ENCODE data around the gene ADPRS. TPM values are rescaled to one million over a fixed set of nuclear protein-coding genes. Genes with fewer than 3 reads are reported as not detected.

ADPRS gene
- total and polyA plus RNA-seq, 9 of the 15 experiments (the other 6 are each of a cell fraction or from before 2014, with no cell fraction given): 5.9 to 40.0 (median 27.4) TPM

DNA sequence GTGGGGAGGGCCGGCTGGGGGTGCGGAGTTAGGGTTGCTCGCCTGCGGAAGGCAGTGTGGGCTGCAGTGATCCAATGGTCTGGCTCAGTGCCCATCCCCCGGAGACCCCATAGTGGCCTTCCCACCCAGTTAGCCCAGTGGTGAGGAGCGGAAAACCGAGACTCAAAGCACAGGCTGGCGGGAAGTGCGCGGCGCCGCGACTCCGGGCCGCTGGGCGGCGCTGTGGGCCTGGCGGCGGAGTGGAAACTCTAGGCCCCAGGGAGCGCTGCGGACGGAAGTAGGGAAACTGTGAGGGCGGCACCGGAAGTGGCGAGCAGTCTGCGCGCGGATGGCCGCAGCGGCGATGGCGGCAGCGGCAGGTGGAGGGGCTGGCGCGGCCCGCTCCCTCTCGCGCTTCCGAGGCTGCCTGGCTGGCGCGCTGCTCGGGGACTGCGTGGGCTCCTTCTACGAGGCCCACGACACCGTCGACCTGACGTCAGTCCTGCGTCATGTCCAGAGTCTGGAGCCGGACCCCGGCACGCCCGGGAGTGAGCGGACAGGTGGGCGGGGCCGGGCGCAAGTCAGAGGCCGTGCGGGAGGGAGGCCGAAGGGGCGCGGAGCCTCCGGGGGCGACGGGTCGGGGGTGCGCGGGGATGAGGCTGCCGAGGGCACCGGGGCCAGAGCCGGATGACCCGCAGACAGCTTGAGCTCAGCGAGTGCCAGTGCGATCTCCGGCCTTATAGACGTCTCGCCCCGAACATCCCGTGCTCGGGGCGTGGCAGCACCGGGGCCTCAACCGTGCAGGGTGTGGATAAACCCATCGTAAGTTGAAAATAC, at the start of gene ADPRS (continued):
- TF ChIP-seq, protein P1, sequence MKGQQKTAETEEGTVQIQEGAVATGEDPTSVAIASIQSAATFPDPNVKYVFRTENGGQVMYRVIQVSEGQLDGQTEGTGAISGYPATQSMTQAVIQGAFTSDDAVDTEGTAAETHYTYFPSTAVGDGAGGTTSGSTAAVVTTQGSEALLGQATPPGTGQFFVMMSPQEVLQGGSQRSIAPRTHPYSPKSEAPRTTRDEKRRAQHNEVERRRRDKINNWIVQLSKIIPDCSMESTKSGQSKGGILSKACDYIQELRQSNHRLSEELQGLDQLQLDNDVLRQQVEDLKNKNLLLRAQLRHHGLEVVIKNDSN (CRISPR knock-in tag; IDR thresholded peaks at IDR 0.05): peak; percentile 54; the same call in 1 of the 2 replicates
- TF ChIP-seq, protein P2, sequence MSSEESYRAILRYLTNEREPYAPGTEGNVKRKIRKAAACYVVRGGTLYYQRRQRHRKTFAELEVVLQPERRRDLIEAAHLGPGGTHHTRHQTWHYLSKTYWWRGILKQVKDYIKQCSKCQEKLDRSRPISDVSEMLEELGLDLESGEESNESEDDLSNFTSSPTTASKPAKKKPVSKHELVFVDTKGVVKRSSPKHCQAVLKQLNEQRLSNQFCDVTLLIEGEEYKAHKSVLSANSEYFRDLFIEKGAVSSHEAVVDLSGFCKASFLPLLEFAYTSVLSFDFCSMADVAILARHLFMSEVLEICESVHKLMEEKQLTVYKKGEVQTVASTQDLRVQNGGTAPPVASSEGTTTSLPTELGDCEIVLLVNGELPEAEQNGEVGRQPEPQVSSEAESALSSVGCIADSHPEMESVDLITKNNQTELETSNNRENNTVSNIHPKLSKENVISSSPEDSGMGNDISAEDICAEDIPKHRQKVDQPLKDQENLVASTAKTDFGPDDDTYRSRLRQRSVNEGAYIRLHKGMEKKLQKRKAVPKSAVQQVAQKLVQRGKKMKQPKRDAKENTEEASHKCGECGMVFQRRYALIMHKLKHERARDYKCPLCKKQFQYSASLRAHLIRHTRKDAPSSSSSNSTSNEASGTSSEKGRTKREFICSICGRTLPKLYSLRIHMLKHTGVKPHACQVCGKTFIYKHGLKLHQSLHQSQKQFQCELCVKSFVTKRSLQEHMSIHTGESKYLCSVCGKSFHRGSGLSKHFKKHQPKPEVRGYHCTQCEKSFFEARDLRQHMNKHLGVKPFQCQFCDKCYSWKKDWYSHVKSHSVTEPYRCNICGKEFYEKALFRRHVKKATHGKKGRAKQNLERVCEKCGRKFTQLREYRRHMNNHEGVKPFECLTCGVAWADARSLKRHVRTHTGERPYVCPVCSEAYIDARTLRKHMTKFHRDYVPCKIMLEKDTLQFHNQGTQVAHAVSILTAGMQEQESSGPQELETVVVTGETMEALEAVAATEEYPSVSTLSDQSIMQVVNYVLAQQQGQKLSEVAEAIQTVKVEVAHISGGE (CRISPR knock-in tag; IDR thresholded peaks at IDR 0.05): peak in 2 of 3 experiments; percentile 82 to 94; a peak in 4 of 6 replicates
- TF ChIP-seq, protein P3, sequence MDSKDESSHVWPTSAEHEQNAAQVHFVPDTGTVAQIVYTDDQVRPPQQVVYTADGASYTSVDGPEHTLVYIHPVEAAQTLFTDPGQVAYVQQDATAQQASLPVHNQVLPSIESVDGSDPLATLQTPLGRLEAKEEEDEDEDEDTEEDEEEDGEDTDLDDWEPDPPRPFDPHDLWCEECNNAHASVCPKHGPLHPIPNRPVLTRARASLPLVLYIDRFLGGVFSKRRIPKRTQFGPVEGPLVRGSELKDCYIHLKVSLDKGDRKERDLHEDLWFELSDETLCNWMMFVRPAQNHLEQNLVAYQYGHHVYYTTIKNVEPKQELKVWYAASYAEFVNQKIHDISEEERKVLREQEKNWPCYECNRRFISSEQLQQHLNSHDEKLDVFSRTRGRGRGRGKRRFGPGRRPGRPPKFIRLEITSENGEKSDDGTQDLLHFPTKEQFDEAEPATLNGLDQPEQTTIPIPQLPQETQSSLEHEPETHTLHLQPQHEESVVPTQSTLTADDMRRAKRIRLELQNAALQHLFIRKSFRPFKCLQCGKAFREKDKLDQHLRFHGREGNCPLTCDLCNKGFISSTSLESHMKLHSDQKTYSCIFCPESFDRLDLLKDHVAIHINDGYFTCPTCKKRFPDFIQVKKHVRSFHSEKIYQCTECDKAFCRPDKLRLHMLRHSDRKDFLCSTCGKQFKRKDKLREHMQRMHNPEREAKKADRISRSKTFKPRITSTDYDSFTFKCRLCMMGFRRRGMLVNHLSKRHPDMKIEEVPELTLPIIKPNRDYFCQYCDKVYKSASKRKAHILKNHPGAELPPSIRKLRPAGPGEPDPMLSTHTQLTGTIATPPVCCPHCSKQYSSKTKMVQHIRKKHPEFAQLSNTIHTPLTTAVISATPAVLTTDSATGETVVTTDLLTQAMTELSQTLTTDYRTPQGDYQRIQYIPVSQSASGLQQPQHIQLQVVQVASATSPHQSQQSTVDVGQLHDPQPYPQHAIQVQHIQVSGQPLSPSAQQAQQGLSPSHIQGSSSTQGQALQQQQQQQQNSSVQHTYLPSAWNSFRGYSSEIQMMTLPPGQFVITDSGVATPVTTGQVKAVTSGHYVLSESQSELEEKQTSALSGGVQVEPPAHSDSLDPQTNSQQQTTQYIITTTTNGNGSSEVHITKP (IDR thresholded peaks at IDR 0.05; ENCODE audit: partially characterized antibody): no peak
- TF ChIP-seq, protein P4, sequence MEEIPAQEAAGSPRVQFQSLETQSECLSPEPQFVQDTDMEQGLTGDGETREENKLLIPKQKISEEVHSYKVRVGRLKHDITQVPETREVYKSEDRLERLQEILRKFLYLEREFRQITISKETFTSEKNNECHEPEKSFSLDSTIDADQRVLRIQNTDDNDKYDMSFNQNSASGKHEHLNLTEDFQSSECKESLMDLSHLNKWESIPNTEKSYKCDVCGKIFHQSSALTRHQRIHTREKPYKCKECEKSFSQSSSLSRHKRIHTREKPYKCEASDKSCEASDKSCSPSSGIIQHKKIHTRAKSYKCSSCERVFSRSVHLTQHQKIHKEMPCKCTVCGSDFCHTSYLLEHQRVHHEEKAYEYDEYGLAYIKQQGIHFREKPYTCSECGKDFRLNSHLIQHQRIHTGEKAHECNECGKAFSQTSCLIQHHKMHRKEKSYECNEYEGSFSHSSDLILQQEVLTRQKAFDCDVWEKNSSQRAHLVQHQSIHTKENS (CRISPR knock-in tag; IDR thresholded peaks at IDR 0.05): no peak
- TF ChIP-seq, protein P5, sequence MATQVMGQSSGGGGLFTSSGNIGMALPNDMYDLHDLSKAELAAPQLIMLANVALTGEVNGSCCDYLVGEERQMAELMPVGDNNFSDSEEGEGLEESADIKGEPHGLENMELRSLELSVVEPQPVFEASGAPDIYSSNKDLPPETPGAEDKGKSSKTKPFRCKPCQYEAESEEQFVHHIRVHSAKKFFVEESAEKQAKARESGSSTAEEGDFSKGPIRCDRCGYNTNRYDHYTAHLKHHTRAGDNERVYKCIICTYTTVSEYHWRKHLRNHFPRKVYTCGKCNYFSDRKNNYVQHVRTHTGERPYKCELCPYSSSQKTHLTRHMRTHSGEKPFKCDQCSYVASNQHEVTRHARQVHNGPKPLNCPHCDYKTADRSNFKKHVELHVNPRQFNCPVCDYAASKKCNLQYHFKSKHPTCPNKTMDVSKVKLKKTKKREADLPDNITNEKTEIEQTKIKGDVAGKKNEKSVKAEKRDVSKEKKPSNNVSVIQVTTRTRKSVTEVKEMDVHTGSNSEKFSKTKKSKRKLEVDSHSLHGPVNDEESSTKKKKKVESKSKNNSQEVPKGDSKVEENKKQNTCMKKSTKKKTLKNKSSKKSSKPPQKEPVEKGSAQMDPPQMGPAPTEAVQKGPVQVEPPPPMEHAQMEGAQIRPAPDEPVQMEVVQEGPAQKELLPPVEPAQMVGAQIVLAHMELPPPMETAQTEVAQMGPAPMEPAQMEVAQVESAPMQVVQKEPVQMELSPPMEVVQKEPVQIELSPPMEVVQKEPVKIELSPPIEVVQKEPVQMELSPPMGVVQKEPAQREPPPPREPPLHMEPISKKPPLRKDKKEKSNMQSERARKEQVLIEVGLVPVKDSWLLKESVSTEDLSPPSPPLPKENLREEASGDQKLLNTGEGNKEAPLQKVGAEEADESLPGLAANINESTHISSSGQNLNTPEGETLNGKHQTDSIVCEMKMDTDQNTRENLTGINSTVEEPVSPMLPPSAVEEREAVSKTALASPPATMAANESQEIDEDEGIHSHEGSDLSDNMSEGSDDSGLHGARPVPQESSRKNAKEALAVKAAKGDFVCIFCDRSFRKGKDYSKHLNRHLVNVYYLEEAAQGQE (IDR thresholded peaks at IDR 0.05; ENCODE audit: borderline replicate concordance): no peak; the same call in 1 of the 2 replicates
- TF ChIP-seq, protein P5 (CRISPR knock-in tag; IDR thresholded peaks at IDR 0.05; ENCODE audit: low read depth): peak; percentile 62
- peak; percentile 16; the same call in 1 of the 2 replicates for TF ChIP-seq MAFK (IDR thresholded peaks at IDR 0.05; ENCODE audit: low read length)
